Hepatic stellate cell (primary cell): ENCODE data around the gene OLFML3.

Experiments
- DNase-seq: peaks from one replicate; pipeline ENCODE4 v3.0.0; 2011; ENCODE audit warnings: low spot score

The OLFML3 gene

GRCh38 chr1:114025609-114026401 is 46.5 kb downstream of the OLFML3 start:
- no peak for DNase-seq

DNA sequence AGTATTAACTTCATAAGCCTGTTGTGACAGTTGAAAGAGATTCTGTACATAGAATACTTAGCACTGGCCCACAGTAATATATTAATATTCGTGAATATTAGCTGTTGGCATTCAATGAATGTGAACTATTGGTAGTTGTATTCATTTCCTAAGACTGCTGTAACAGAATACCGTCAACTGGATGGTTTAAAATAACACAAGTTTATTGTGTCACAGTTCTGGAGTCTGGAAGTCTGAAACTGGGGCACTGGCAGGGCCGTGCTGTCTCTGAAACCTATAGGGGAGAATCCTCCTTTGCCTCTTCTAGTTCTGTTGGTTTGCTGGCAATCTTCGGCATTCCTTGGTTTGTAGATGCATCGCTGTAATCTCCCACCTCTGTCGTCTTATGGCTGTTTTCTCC is 47.5 kb downstream of the OLFML3 start:
- DNase-seq = no peak
